GM19397 (cell line): ENCODE measurements around the gene FOXD1.
"Not testable (repeated sequence)": the region's sequence is repeated elsewhere in the genome, so short reads cannot be mapped to it uniquely, and the experiment has no call there.

Experiments
- ATAC-seq: cut with Tn5 transposase; IDR thresholded peaks from one replicate; pipeline ENCODE4 v1.9.1; 2021; ENCODE audit warnings: mild to moderate bottlenecking, moderate library complexity; ENCODE audit not compliant: unreplicated experiment

Gene FOXD1

DNA sequence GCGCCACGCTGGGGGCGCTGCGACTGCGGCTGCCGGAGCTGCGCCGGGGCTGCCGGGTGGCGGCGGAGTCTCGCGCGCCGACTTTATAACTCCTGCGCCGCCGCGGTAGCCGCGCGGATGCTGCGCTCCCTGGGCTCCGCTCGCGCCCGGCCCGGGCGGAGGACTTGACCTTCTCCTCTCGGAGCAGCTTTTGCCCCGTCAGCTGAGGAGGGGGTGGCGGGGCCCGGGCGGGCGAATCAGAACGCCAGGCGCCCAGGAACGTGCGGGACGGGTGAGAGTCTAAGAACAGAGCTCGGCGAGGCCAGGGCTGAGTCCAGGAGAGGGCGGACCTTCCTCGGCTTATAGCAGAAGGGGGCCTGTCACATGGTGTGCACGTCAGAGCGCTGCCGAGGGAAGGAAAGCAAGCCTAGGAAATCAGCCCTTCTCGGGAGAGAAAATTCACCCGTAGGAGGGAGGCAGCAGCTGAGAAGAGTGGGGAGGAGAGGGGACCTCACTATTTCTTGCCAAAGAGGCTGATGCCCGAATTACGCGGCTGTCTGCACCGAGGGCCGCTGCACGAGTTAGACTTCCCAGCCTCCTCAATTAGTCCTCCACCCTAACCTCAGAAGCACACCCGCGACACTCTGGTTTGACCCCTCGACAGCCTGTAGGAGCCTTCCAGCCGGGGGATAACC is at the start of gene FOXD1:
Gene FOXD1 (minus strand): TSS at position 315 of the 674 bp plus-strand sequence. CDS start 415 bp downstream, outside the sequence.
- peak; percentile 40 for ATAC-seq

- ATAC-seq, result peak; percentile 4
These were observed 49.0 kb upstream of the FOXD1 start for GRCh38 chr5:73497497-73498056.

GRCh38 chr5:73496984-73497457 is 48.4 kb upstream of the FOXD1 start:
- no peak for ATAC-seq

GRCh38 chr5:73495772-73496335 is 47.3 kb upstream of the FOXD1 start:
- no peak for ATAC-seq

DNA sequence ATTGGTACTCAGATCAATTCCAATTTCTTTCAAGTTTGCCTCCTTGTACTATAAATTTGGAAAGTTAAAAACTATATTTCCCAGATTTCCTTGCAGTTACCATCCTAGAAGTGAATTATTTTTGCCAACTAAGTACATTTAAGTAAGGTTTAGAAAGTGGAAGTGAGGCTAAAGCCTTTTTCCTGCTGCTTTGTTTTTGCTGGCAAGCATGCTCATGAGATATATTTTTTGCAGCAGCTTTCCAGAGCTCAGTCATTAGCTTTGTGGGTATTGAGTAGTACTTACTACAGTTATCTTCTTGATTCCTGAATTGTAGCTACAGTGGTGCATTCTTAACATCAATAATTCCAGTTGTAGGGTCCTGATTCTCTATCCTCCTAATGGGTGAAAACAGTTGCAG is 46.1 kb upstream of the FOXD1 start:
- ATAC-seq, result no peak

DNA sequence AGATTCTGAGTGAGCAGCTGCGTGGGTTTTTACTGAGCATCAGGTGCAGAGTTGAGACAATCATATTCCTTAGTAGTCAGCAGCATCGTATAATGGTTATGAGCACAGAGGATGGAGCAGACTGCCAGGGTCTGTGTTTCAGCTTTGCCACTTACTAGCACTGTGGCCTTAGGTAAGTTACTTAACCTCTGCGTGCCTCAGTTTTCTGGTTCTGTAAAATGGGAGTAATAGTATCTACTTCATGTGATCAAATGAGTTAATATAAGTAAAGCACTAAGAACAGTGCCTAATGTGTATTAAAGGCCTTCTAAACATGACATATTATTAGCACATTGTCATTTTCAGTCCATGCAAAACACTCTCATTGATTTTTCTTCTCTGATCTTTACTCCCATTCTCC is 44.8 kb upstream of the FOXD1 start:
- no peak for ATAC-seq

DNA sequence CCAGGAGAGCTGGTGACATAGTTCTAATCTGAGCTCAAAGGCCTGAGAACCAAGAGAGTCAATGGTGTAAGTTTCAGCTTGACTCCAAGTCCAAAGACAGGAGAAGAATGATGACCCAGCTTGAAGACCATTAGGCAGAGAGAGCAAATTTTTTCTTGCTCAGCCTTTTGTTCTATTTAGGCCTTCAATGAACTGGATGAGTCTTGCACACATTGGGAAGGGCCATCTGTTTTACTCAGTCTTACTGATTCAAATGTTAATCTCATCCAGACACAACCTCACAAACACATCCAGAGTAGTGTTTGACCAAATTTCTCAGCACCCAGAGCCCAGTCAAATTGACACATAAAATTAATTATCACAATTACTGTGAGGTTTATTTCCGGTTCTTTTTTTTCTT is 42.6 kb upstream of the FOXD1 start:
- no peak for ATAC-seq

DNA sequence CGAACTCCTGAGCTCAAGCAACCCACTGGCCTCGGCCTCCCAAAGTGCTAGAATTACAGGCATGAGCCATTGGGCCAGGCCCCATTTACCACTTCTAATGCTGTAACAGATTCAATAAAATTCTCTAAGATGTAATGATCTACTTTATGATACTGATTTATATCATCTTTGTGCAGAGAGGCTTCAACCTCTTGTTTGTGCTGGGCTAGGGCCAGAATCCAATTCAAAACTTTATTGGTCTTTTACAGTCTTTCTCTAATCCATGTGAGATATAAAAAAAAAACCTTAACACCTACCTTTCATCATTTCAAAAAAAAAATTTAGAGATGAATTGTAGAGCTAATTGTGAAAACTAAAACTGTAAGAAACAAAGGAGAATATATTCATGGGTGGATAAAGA is 41.5 kb upstream of the FOXD1 start:
- ATAC-seq, result no peak

DNA sequence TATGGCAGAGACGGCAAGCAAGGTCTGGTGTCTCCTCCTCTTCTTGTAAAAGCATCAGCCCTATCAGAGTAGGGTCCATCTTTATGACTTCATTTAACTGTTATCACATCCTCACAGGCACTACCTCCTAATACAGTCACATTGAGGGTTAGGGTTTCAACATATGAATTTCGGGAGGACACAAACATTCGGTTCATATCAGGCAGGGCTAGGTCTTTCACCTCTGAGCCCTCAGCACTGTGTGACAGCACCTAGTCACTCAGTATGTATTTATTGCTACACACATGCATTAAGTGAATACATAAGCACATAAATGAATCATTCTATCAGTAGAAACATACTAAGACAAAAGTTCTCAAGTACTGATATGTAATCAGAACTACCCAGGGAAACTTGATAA is 40.2 kb upstream of the FOXD1 start:
- no peak for ATAC-seq

DNA sequence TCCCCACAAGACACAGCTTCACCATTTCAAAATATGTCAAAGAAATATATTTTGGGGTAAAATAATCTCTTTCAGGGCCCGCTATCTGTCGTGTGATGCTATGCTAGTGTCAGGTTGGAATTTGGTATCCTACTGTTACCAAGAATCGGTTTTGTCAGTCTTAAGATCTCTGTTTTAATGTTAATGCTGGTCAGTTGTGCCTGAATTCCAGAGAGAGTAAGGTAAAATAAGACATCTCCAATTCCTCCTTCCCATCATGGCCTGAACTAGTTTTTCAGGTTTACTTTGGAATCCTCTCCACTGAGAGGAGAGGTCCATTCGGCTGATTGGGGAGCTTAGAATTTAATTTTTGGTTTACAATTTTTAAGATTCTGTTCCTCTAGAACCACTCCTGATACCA is 39.2 kb upstream of the FOXD1 start:
- no peak for ATAC-seq

GRCh38 chr5:73487257-73487656 is 38.7 kb upstream of the FOXD1 start:
- ATAC-seq, result not testable (repeated sequence)

- ATAC-seq, result no peak
These were observed 37.7 kb upstream of the FOXD1 start for GRCh38 chr5:73486119-73486899.

- ATAC-seq, result no peak
These were observed 37.1 kb upstream of the FOXD1 start for GRCh38 chr5:73485715-73486114.

GRCh38 chr5:73484511-73484910 is 35.9 kb upstream of the FOXD1 start:
- ATAC-seq, result no peak

- ATAC-seq, result no peak
These were observed 35.1 kb upstream of the FOXD1 start for GRCh38 chr5:73483676-73484075.

GRCh38 chr5:73482383-73483136 is 34.0 kb upstream of the FOXD1 start:
- ATAC-seq, result no peak

DNA sequence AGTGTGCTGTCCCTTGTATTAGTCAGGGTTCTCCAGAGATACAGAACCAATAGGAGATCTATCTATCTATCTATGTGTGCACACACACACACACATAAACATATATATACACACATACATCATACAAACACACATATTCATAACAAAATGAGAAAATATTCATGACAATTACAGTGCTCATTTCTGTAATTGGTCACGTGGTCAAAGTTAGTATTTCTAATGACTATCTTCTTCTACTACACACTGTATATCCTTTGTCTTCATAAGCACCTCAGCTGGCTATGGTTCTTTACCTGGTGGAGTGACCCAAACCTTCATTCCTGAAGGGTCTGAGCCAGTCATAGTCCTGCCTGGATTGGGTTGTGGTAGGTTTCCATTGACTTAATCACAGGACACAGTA is 31.9 kb upstream of the FOXD1 start:
- no peak for ATAC-seq

- no peak for ATAC-seq
These were observed 23.5 kb upstream of the FOXD1 start for GRCh38 chr5:73472116-73472515.

GRCh38 chr5:73471654-73472053 is 23.1 kb upstream of the FOXD1 start:
- no peak for ATAC-seq

DNA sequence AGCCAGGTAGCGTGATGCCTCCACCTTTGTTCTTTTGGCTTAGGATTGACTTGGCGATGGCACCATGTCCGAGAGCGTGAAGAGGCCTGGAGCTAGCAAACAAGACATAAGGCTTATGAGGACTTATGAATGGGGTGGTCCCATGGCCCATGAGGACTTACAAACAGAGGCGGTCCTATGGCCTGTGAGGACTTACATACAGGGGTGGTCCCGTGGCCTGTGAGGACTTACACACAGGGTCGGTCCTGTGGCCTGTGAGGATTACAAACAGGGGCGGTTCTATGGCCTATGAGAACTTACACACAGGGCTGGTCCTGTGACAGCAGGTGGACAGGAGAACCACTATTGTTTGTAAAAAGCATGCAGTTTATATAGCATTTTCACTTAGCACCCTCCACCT is 21.3 kb upstream of the FOXD1 start:
- ATAC-seq, result no peak

- not testable (repeated sequence) for ATAC-seq
These were observed 20.1 kb upstream of the FOXD1 start for GRCh38 chr5:73468638-73469037.
